Measurements from ENCODE around the gene SLC9A2. TPM values are rescaled to one million over a fixed set of nuclear protein-coding genes. Genes with fewer than 3 reads are reported as not detected.

SLC9A2 gene
- total RNA-seq, 1 experiment from 2014 or later = 7.1 TPM

GRCh38 chr2:102639429-102639828, 20.1 kb downstream of the SLC9A2 start:
- Histone ChIP-seq H3K27ac (ENCODE audit: low read length) (no peak overlapping the region), H3K9me3 (ENCODE audit: low read length) (no peaks in the 10 kb centered on the region), H3K4me3 (ENCODE audit: low read length) (no peak overlapping the region), H3K9ac (ENCODE audit: low read length) (no peak overlapping the region), H3K4me2 (ENCODE audit: low read length) (no peak overlapping the region), H2AFZ (ENCODE audit: low read length) (no peak overlapping the region), H3K36me3 (ENCODE audit: low read depth, low read length) (no peaks in the 10 kb centered on the region), H3K9me2 (replicated peaks; ENCODE audit: low read length) (no peaks in the 10 kb centered on the region), H3K27me3 (ENCODE audit: low read length) (no peaks in the 10 kb centered on the region), H3K4me1 (ENCODE audit: insufficient read depth, low read length) (peaks cover 22% of the 10 kb centered on the region), H4K20me1 (ENCODE audit: low read length) (no peaks in the 10 kb centered on the region), H3F3A (ENCODE audit: low read length, unreplicated experiment) (no peaks in the 10 kb centered on the region), H3K79me2 (ENCODE audit: low read length) (no peaks in the 10 kb centered on the region)
- DNase-seq = no peak
- no peak for ATAC-seq
- no TSS peak for BruUV-seq (replicated peaks)
- TF ChIP-seq, protein P1, sequence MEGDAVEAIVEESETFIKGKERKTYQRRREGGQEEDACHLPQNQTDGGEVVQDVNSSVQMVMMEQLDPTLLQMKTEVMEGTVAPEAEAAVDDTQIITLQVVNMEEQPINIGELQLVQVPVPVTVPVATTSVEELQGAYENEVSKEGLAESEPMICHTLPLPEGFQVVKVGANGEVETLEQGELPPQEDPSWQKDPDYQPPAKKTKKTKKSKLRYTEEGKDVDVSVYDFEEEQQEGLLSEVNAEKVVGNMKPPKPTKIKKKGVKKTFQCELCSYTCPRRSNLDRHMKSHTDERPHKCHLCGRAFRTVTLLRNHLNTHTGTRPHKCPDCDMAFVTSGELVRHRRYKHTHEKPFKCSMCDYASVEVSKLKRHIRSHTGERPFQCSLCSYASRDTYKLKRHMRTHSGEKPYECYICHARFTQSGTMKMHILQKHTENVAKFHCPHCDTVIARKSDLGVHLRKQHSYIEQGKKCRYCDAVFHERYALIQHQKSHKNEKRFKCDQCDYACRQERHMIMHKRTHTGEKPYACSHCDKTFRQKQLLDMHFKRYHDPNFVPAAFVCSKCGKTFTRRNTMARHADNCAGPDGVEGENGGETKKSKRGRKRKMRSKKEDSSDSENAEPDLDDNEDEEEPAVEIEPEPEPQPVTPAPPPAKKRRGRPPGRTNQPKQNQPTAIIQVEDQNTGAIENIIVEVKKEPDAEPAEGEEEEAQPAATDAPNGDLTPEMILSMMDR (conservative IDR thresholded peaks at IDR 0.05; ENCODE audit: low read depth, low read length) = no peak
- TF ChIP-seq EZH2phosphoT487 (IDR thresholded peaks at IDR 0.05; ENCODE audit: borderline replicate concordance, low read length) = no peak
- no peak for TF ChIP-seq EZH2 (IDR thresholded peaks at IDR 0.05; ENCODE audit: low read length, unreplicated experiment)
- CTCF ChIA-PET = no interaction called here
- intact Hi-C loops (cut with micrococcal nuclease) = no loop called here
- POLR2A ChIA-PET (ENCODE audit: unreplicated experiment) = no interaction called here

DNA sequence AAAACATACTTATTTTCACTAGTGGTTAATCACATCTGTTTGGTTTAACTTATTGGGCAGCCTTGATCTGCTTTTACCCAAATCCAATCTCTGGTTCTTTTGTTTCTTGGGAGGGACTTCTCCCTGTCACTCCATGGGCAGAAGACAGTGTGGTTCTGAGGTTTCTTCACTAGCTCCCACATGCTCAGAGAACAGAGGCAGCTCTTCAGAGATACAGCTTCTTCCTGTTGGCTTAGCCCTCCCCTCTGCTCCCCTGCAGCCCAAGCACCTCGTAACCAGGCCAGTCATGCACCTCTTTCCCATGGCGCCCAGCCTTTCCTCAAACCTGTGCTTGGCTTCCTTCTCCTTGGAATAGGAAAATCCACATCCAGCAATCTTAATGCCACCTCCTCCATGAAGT, 32.8 kb downstream of the SLC9A2 start:
- intact Hi-C loops (cut with micrococcal nuclease) = no loop called here
- ATAC-seq = no peak
- Histone ChIP-seq H3K4me1 (ENCODE audit: insufficient read depth, low read length) (0 out of 2 replicates have a peak, but pooled peaks cover under 1% of the 10 kb centered on the region), H4K20me1 (ENCODE audit: low read length) (no peaks in the 10 kb centered on the region), H2AFZ (ENCODE audit: low read length) (no peak overlapping the region), H3F3A (ENCODE audit: low read length, unreplicated experiment) (no peaks in the 10 kb centered on the region), H3K27ac (ENCODE audit: low read length) (no peak overlapping the region), H3K4me2 (ENCODE audit: low read length) (no peak overlapping the region), H3K79me2 (ENCODE audit: low read length) (no peaks in the 10 kb centered on the region), H3K9me2 (replicated peaks; ENCODE audit: low read length) (no peaks in the 10 kb centered on the region), H3K36me3 (ENCODE audit: low read depth, low read length) (no peaks in the 10 kb centered on the region), H3K27me3 (ENCODE audit: low read length) (no peaks in the 10 kb centered on the region), H3K4me3 (ENCODE audit: low read length) (no peak overlapping the region), H3K9ac (ENCODE audit: low read length) (no peak overlapping the region), H3K9me3 (ENCODE audit: low read length) (no peaks in the 10 kb centered on the region)
- TF ChIP-seq EZH2 (IDR thresholded peaks at IDR 0.05; ENCODE audit: low read length, unreplicated experiment) = no peak
- TF ChIP-seq EZH2phosphoT487 (IDR thresholded peaks at IDR 0.05; ENCODE audit: borderline replicate concordance, low read length) = no peak
- TF ChIP-seq, protein P1 (conservative IDR thresholded peaks at IDR 0.05; ENCODE audit: low read depth, low read length) = no peak
- no peak for DNase-seq
- CTCF ChIA-PET = no interaction called here
- POLR2A ChIA-PET (ENCODE audit: unreplicated experiment) = no interaction called here
- no TSS peak for BruUV-seq (replicated peaks)

GRCh38 chr2:102657770-102658169, 38.4 kb downstream of the SLC9A2 start:
- ChIA-PET POLR2A (ENCODE audit: unreplicated experiment) (no interaction called here), CTCF (no interaction called here)
- Histone ChIP-seq H3K27me3 (ENCODE audit: low read length) (no peaks in the 10 kb centered on the region), H3K36me3 (ENCODE audit: low read depth, low read length) (no peaks in the 10 kb centered on the region), H3K4me3 (ENCODE audit: low read length) (no peak overlapping the region), H3K79me2 (ENCODE audit: low read length) (no peaks in the 10 kb centered on the region), H3K4me2 (ENCODE audit: low read length) (no peak overlapping the region), H3K27ac (ENCODE audit: low read length) (peak overlapping the region; percentile 49), H3F3A (ENCODE audit: low read length, unreplicated experiment) (peaks cover 4% of the 10 kb centered on the region), H2AFZ (ENCODE audit: low read length) (no peak overlapping the region), H3K9me3 (ENCODE audit: low read length) (no peaks in the 10 kb centered on the region), H3K9ac (ENCODE audit: low read length) (no peak overlapping the region), H4K20me1 (ENCODE audit: low read length) (no peaks in the 10 kb centered on the region), H3K4me1 (ENCODE audit: insufficient read depth, low read length) (peaks cover 38% of the 10 kb centered on the region), H3K9me2 (replicated peaks; ENCODE audit: low read length) (no peaks in the 10 kb centered on the region)
- ATAC-seq = no peak
- no peak for TF ChIP-seq EZH2phosphoT487 (IDR thresholded peaks at IDR 0.05; ENCODE audit: borderline replicate concordance, low read length)
- no peak for TF ChIP-seq EZH2 (IDR thresholded peaks at IDR 0.05; ENCODE audit: low read length, unreplicated experiment)
- TF ChIP-seq, protein P1 (conservative IDR thresholded peaks at IDR 0.05; ENCODE audit: low read depth, low read length) = no peak
- BruUV-seq (replicated peaks) = no TSS peak
- intact Hi-C loops (cut with micrococcal nuclease) = no loop called here
- peak; percentile 65 for DNase-seq

All from PC-3 (cell line).